ENCODE data around the gene DCST1.

The DCST1 gene

DNA sequence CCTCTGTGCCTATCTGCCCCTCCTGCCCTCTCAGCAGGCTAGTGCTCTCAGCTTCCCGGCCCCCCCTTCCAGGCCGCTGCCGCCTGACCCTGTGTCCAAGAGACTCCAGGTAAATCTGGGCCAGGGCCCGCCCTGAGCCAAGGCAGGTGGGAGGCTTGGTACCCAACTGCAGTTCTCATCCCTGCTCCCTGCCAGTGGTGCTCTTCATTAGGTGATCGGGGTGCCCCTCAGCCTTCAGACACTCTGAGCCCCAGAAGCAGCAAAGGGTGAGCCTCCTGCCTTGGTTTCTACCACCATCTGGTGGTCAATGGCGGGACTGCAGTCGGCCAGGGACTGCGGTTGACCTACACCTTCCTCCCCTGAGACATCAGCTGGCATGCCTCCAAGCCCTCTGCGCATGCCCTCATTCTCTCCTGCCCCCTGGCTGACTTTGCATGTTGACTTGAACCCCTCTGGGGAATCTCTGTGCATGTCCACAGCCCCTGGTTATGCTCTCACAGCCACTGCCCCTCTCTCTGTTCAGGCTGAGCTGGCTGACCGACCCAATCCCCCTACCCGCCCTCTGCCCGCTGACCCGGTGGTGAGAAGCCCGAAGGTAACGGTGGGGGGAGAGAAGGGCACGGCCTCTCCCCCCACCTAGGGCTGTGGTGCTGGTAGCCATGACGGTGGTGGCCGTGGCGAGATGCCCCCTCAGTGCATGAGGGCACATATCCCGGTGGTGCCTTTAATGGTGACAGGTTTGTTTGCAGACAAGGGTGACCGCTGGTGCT lies 27.9 kb downstream of the DCST1 start:
- FAIRE-seq, result peak; percentile 100
- no peak for TF ChIP-seq POU2F2 (IDR thresholded peaks at IDR 0.05; ENCODE audit: low read depth, low read length)
- TF ChIP-seq SPI1 (IDR thresholded peaks at IDR 0.05; ENCODE audit: low read depth, low read length), result no peak
- no peak for TF ChIP-seq TAF1 (IDR thresholded peaks at IDR 0.05; ENCODE audit: low read depth, low read length)
- no peak for TF ChIP-seq PAX5 (IDR thresholded peaks at IDR 0.05; ENCODE audit: insufficient read depth, low read length, severe bottlenecking)
- TF ChIP-seq POLR2AphosphoS5 (IDR thresholded peaks at IDR 0.05; ENCODE audit: low read depth, low read length), result no peak
- peak; percentile 91 for DNase-seq (ENCODE audit: insufficient read length, low spot score)

DNA sequence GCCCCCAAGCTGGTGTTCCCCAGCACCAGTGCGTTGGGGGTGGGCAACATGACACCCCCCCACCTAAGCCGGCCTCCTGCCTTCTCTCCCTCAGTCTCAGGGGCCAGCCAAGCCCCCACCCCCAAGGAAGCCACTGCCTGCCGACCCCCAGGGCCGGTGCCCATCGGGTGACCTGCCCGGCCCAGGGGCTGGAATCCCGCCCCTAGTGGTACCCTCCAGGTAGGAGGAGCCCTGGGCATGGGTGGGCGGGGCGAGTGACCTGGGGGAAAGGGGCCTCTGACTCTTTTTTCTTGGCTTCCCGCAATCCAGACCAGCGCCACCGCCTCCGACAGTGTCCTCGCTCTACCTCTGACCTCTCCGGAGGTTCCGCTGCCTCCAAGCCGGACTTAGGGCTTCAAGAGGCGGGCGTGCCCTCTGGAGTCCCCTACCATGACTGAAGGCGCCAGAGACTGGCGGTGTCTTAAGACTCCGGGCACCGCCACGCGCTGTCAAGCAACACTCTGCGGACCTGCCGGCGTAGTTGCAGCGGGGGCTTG lies 28.6 kb downstream of the DCST1 start:
- no peak for DNase-seq (ENCODE audit: insufficient read length, low spot score)
- no peak for TF ChIP-seq TAF1 (IDR thresholded peaks at IDR 0.05; ENCODE audit: low read depth, low read length)
- no peak for TF ChIP-seq POU2F2 (IDR thresholded peaks at IDR 0.05; ENCODE audit: low read depth, low read length)
- TF ChIP-seq POLR2A (IDR thresholded peaks at IDR 0.05; ENCODE audit: low read depth, low read length), result no peak
- no peak for TF ChIP-seq SPI1 (IDR thresholded peaks at IDR 0.05; ENCODE audit: low read depth, low read length)
- TF ChIP-seq PAX5 (IDR thresholded peaks at IDR 0.05; ENCODE audit: insufficient read depth, low read length, severe bottlenecking), result no peak
- no peak for TF ChIP-seq POLR2AphosphoS5 (IDR thresholded peaks at IDR 0.05; ENCODE audit: low read depth, low read length)
- no peak for FAIRE-seq

DNA sequence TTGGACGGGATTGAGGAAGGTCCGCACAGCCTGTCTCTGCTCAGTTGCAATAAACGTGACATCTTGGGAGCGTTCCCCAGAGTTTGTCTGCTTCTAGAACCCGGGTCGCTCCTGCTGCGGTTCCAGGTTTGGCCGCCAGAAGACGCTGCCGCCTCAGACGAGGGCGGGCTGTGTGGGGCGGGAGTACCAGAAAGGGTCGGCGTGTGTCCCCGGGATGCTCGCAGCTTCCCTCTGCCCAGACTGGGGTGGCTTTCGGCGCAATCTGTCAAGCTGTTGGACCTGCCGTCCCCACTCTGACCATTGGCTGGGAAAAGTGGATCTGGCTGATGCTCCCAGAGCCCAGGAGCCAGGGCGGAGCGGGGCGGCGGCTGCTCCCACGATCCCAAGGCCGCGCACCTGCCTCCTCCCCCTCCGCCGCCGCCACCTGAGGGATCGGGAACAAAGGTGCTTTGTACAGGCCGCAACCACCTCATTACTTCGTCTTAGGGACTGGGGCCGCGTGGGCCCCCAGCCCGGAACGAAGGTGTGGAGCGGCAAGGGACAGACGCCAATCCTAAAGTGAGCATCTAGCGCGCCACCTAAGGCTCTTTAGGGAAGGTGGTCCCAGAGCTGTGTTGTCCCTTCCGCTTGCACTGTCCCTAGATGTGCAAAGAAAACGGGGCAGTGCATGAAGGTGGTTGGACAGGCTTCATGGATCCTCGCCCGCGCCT lies 29.2 kb downstream of the DCST1 start:
- DNase-seq (ENCODE audit: insufficient read length, low spot score) (peak; percentile 82), FAIRE-seq (no peak)
- TF ChIP-seq PAX5 (IDR thresholded peaks at IDR 0.05; ENCODE audit: insufficient read depth, low read length, severe bottlenecking) (no peak), SPI1 (IDR thresholded peaks at IDR 0.05; ENCODE audit: low read depth, low read length) (no peak), POLR2AphosphoS5 (IDR thresholded peaks at IDR 0.05; ENCODE audit: low read depth, low read length) (no peak)

DNA sequence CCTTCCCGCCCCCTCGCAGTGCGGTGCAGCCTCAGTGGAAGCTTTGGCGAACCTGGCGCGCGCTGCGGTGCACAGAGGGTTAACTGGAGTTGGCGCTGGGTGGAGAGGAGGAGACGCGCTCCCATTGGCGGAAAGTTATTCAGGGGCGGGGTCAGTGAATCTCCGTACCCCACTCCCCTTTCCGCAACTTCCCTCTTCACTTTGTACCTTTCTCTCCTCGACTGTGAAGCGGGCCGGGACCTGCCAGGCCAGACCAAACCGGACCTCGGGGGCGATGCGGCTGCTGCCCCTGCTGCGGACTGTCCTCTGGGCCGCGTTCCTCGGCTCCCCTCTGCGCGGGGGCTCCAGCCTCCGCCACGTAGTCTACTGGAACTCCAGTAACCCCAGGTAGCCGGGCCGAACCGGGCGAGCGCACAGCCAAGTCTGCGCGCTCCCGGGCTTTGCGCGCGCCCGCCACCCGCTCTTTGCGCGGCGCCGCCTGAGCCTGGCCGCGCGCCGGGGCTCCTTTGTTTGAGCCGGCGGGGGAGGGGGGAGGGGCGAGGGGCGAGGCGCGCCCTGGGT lies 30.0 kb downstream of the DCST1 start, which contains the start of gene EFNA4:
Gene EFNA4 (plus strand): TSS at position 191 of the 561 bp plus-strand sequence. CDS start 84 bp downstream, at position 275.
- DNase-seq (ENCODE audit: insufficient read length, low spot score) (peak; percentile 91), FAIRE-seq (peak; percentile 97)
- TF ChIP-seq TAF1 (IDR thresholded peaks at IDR 0.05; ENCODE audit: low read depth, low read length) (0 out of 2 replicates have a peak, but pooled peaks have one; percentile 34), POLR2AphosphoS5 (IDR thresholded peaks at IDR 0.05; ENCODE audit: low read depth, low read length) (no peak), POLR2A (IDR thresholded peaks at IDR 0.05; ENCODE audit: low read depth, low read length) (peak; percentile 58)

DNA sequence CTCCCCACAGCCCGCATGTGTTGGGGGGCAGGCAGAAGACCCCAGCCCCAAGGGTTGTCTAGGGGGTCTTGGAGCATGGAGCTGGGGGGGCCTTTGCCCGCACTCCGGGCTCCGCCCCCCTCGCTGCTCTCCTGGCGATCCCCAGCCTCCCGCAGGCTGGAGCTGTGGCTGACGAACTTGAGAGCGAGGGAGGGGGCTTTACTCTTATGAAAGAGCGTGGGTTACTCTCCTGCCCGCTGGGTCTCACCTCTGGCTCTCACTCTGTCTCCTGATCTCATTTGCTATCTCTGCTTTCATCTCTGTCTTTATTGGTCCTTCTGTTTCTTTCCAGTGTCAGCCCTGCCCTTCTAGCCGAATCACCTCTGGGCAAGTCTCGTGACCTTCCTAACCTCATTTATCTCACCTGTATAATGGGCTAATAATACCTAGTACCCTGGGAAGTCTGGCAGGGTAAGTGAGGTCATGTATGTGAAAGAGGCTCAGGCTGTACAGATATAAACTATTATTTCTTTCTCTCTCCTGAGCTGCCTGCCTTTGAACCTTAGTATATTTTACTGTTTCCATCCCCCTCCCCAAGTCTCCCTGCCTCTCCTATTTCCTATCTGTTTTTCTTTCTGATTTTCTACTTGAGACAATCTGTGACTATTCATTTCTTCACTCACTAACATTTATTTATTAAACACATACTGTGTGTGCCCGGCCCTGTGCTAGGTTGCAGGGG lies 30.6 kb downstream of the DCST1 start:
- no peak for TF ChIP-seq POLR2AphosphoS5 (IDR thresholded peaks at IDR 0.05; ENCODE audit: low read depth, low read length)
- no peak for TF ChIP-seq POU2F2 (IDR thresholded peaks at IDR 0.05; ENCODE audit: low read depth, low read length)
- no peak for TF ChIP-seq SPI1 (IDR thresholded peaks at IDR 0.05; ENCODE audit: low read depth, low read length)
- TF ChIP-seq PAX5 (IDR thresholded peaks at IDR 0.05; ENCODE audit: insufficient read depth, low read length, severe bottlenecking), result no peak
- no peak for TF ChIP-seq TAF1 (IDR thresholded peaks at IDR 0.05; ENCODE audit: low read depth, low read length)
- no peak for TF ChIP-seq POLR2A (IDR thresholded peaks at IDR 0.05; ENCODE audit: low read depth, low read length)
- no peak for DNase-seq (ENCODE audit: insufficient read length, low spot score)
- no peak for FAIRE-seq

DNA sequence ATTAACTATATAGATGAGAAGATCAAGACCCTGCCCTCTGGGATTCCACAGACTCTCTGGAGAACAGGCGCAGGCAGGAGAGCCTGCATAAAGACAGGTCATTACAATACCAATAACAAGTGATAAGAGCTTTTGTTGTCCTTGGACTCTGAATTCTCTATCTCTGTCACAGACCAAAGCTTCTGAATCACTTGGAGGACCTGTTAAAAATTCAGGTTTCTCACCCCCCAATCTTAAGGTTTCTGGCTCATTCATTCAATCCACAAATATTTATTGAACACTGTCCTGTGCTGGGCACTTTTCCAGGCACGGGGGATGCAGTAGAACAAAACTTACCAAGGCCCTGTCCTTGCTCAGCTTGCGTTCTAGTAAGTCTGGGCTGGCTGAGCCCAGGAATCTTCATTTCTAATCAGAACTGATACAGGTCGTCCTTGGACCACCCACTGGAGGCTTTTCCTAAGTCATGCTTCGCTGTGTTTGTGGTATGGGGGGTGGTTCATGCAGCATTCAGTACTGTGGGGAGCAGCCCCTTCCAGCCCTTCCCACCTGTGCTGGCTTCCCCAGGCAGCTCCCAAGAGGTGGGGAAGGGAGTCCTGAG lies 31.3 kb downstream of the DCST1 start:
- DNase-seq (ENCODE audit: insufficient read length, low spot score), result no peak
- TF ChIP-seq SPI1 (IDR thresholded peaks at IDR 0.05; ENCODE audit: low read depth, low read length) (no peak), POLR2AphosphoS5 (IDR thresholded peaks at IDR 0.05; ENCODE audit: low read depth, low read length) (no peak), POLR2A (IDR thresholded peaks at IDR 0.05; ENCODE audit: low read depth, low read length) (no peak), TAF1 (IDR thresholded peaks at IDR 0.05; ENCODE audit: low read depth, low read length) (no peak), POU2F2 (IDR thresholded peaks at IDR 0.05; ENCODE audit: low read depth, low read length) (no peak), PAX5 (IDR thresholded peaks at IDR 0.05; ENCODE audit: insufficient read depth, low read length, severe bottlenecking) (no peak)
- FAIRE-seq, result no peak

DNA sequence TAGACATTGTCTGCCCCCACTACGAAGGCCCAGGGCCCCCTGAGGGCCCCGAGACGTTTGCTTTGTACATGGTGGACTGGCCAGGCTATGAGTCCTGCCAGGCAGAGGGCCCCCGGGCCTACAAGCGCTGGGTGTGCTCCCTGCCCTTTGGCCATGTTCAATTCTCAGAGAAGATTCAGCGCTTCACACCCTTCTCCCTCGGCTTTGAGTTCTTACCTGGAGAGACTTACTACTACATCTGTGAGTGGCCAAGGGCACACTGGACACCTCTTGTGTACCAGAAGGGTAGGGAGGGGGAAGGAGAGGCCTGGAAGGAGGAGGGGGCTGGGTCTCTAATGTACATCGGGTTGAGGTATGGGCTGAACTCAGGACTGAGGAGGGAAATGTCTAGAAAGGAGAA lies 33.2 kb downstream of the DCST1 start:
- DNase-seq (ENCODE audit: insufficient read length, low spot score), result no peak
- FAIRE-seq, result no peak
- TF ChIP-seq SPI1 (IDR thresholded peaks at IDR 0.05; ENCODE audit: low read depth, low read length), result no peak
- TF ChIP-seq POLR2A (IDR thresholded peaks at IDR 0.05; ENCODE audit: low read depth, low read length), result no peak
- TF ChIP-seq PAX5 (IDR thresholded peaks at IDR 0.05; ENCODE audit: insufficient read depth, low read length, severe bottlenecking), result no peak
- no peak for TF ChIP-seq POLR2AphosphoS5 (IDR thresholded peaks at IDR 0.05; ENCODE audit: low read depth, low read length)
- TF ChIP-seq TAF1 (IDR thresholded peaks at IDR 0.05; ENCODE audit: low read depth, low read length), result no peak
- TF ChIP-seq POU2F2 (IDR thresholded peaks at IDR 0.05; ENCODE audit: low read depth, low read length), result no peak

DNA sequence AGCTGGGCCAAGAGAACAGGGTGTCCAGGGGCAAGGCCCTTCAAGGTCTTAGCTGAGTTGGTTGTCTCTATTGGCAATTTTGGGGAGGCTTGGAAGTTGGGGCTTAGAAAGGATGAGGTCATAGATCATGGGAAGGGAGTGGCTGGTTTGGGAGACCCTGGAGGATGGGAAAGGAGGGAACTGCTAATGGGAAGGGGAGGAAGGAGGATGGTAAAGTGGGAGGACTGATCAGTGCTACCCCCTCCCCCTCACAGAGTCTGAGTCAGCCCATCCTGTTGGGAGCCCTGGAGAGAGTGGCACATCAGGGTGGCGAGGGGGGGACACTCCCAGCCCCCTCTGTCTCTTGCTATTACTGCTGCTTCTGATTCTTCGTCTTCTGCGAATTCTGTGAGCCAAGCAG lies 35.0 kb downstream of the DCST1 start:
- no peak for TF ChIP-seq SPI1 (IDR thresholded peaks at IDR 0.05; ENCODE audit: low read depth, low read length)
- no peak for TF ChIP-seq PAX5 (IDR thresholded peaks at IDR 0.05; ENCODE audit: insufficient read depth, low read length, severe bottlenecking)
- TF ChIP-seq POLR2AphosphoS5 (IDR thresholded peaks at IDR 0.05; ENCODE audit: low read depth, low read length), result no peak
- no peak for TF ChIP-seq POLR2A (IDR thresholded peaks at IDR 0.05; ENCODE audit: low read depth, low read length)
- TF ChIP-seq POU2F2 (IDR thresholded peaks at IDR 0.05; ENCODE audit: low read depth, low read length), result no peak
- no peak for TF ChIP-seq TAF1 (IDR thresholded peaks at IDR 0.05; ENCODE audit: low read depth, low read length)

More for the DNA sequence above, 35.0 kb downstream of the DCST1 start:
- FAIRE-seq (no peak), DNase-seq (ENCODE audit: insufficient read length, low spot score) (no peak)

Measured in GM12891 (cell line).